Measurements from ENCODE around the gene PLA2G1B. TPM values are rescaled to one million over a fixed set of nuclear protein-coding genes. Genes with fewer than 3 reads are reported as not detected.

PLA2G1B gene
- total RNA-seq, 1 donor from 2014 or later: 1.8 TPM

Other genes starting within 250 kb of the PLA2G1B start
- 62.4 TPM for gene RAB35, start 211.0 kb downstream of the PLA2G1B start, total RNA-seq
- 97.0 TPM for gene GCN1, start 133.1 kb downstream of the PLA2G1B start, total RNA-seq
- gene RPLP0, start 126.7 kb downstream of the PLA2G1B start, total RNA-seq: 1,415 TPM
- 123 TPM for gene PXN, start 62.0 kb downstream of the PLA2G1B start, total RNA-seq
- 7,466 TPM for gene RNU4-2, start 35.9 kb downstream of the PLA2G1B start, total RNA-seq
- gene RNU4-1, start 34.5 kb downstream of the PLA2G1B start, total RNA-seq: 976 TPM
- 1.6 TPM for gene SIRT4, start 25.5 kb downstream of the PLA2G1B start, total RNA-seq
- gene MSI1, start 41.4 kb upstream of the PLA2G1B start, total RNA-seq: 0.58 TPM
- gene COX6A1, start 110.3 kb upstream of the PLA2G1B start, total RNA-seq: 312 TPM
- gene TRIAP1, start 118.6 kb upstream of the PLA2G1B start, total RNA-seq: 19.9 TPM
- gene GATC, start 118.7 kb upstream of the PLA2G1B start, total RNA-seq: 27.7 TPM
- 120 TPM for gene SRSF9, start 142.0 kb upstream of the PLA2G1B start, total RNA-seq
- 142 TPM for gene DYNLL1, start 168.3 kb upstream of the PLA2G1B start, total RNA-seq
- 23.3 TPM for gene COQ5, start 201.4 kb upstream of the PLA2G1B start, total RNA-seq
- gene RNF10, start 206.6 kb upstream of the PLA2G1B start, total RNA-seq: 224 TPM